Smooth muscle cell (in vitro differentiated cells): ENCODE data around the gene HPSE2. TPM values are rescaled to one million over a fixed set of nuclear protein-coding genes. Genes with fewer than 3 reads are reported as not detected.

Experiments
- DNase-seq: peaks from one replicate; lab custom pipeline; 2025; ENCODE audit not compliant: unreplicated experiment; lab: John Stamatoyannopoulos, UW
- H2AFZ ChIP-seq: fragments of 200-600 bp; sonication (generic); 2 replicates; pipeline ENCODE4 v1.6.0; 2016; ENCODE audit warnings: antibody characterized with exemption, low read depth, mild to moderate bottlenecking
- H3F3A ChIP-seq: fragments of 200-600 bp; sonication (generic); 2 replicates; pipeline ENCODE4 v1.6.0; 2017; ENCODE audit warnings: antibody characterized with exemption, low read depth
- H3K27ac ChIP-seq: fragments of 200-600 bp; sonication (generic); 2 replicates; pipeline ENCODE4 v1.5.1; 2016; ENCODE audit warnings: low read depth, mild to moderate bottlenecking
- H3K27me3 ChIP-seq: fragments of 200-600 bp; sonication (generic); 2 replicates; pipeline ENCODE4 v1.6.1; 2016; ENCODE audit warnings: low read depth, mild to moderate bottlenecking
- H3K36me3 ChIP-seq: fragments of 200-600 bp; sonication (generic); 2 replicates; pipeline ENCODE4 v1.5.1; 2016; ENCODE audit warnings: low read depth
- H3K4me1 ChIP-seq: fragments of 200-600 bp; sonication (generic); 2 replicates; pipeline ENCODE4 v1.5.1; 2016; ENCODE audit warnings: low read depth
- H3K4me2 ChIP-seq: fragments of 200-600 bp; sonication (generic); 2 replicates; pipeline ENCODE4 v1.6.0; 2016; ENCODE audit warnings: mild to moderate bottlenecking
- H3K4me3 ChIP-seq: fragments of 200-600 bp; sonication (generic); 2 replicates; pipeline ENCODE4 v1.5.1; 2016; ENCODE audit warnings: mild to moderate bottlenecking
- H3K79me2 ChIP-seq: fragments of 200-600 bp; sonication (generic); 2 replicates; pipeline ENCODE4 v1.6.0; 2016; ENCODE audit warnings: low read depth, mild to moderate bottlenecking
- H3K9ac ChIP-seq: fragments of 200-600 bp; sonication (generic); 2 replicates; pipeline ENCODE4 v1.6.0; 2016; ENCODE audit warnings: low read depth
- H3K9me3 ChIP-seq: fragments of 200-600 bp; sonication (generic); replicated peaks from 2 replicates; pipeline ENCODE4 v1.5.1; 2016; ENCODE audit warnings: low read depth
- H4K20me1 ChIP-seq: fragments of 200-600 bp; sonication (generic); 2 replicates; pipeline ENCODE4 v1.6.0; 2016; ENCODE audit warnings: low read depth
- WGBS: methylation state at CpG from one replicate; pipeline ENCODE4 v1.1.7; 2016; ENCODE audit warnings: low lambda C conversion rate; 5-methylcytosine and 5-hydroxymethylcytosine counted together
- polyA plus RNA-seq: library from polyadenylated mRNA; unstranded; fragments of >200 nt; fragmentation: Nextera tagmentation; extraction: Ambion mirVana; gene quantifications from 2 replicates; pipeline ENCODE4 v1.2.1, GENCODE V29; 2016
- total RNA-seq: library from RNA; depleted of rRNA; stranded (reverse); fragments of >200 nt; gene quantifications from 2 replicates; pipeline ENCODE4 v1.2.3, GENCODE V29; 2014
- TF ChIP-seq, protein P1 (sequence below): fragments of 200-600 bp; sonication (generic); IDR thresholded peaks from 2 replicates; pipeline ENCODE4 v1.5.1; 2017; ENCODE audit warnings: borderline replicate concordance, mild to moderate bottlenecking, antibody characterized with exemption; ENCODE audit not compliant: insufficient read depth, poor library complexity, severe bottlenecking

HPSE2 gene
- total and polyA plus RNA-seq, 2 experiments from 2014 or later, result 0.13 TPM; not detected in 1

DNA sequence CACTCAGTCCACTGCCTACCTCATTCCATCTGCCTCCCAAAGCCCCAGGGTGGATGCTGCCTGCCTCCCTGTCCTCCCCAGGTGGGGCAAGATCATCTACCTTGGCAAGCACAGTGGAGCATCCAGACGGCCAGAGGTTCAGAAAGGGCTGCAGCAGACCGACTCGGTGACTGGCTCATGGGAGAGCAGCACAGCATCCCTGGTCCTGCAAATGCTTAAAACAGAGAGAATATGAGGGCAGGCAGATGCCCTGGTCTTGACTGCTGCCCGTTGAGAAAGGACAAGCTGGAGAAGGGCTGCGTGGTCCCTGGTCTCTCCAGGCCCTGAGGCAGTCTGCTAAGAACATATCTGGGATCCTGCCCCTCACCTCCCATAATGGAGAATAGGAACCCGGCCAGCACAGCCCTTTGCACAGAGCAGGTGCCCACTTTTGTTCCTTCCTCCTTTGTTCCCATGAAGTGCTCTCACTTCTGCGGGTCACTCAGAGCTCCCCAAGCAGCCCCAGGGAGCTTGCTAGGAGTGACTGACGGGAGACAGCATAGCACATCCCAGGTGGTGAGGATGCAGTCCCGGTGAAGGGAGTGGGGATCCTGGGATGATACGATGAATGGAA, 790.3 kb downstream of the HPSE2 start:
- Histone ChIP-seq H3K9me3 (no peaks in the 10 kb centered on the region), H3K79me2 (no peaks in the 10 kb centered on the region), H3K27me3 (no peaks in the 10 kb centered on the region), H3K27ac (peak overlapping the region; percentile 57), H4K20me1 (no peaks in the 10 kb centered on the region), H3K4me2 (peak overlapping the region; percentile 90), H3K4me3 (peak overlapping the region; percentile 87), H3K36me3 (peaks cover 8% of the 10 kb centered on the region), H2AFZ (no peak overlapping the region), H3K9ac (no peak overlapping the region), H3K4me1 (no peaks in the 10 kb centered on the region), H3F3A (no peaks in the 10 kb centered on the region)
- WGBS, result 94% methylated on average over 10 of the region's 10 CpGs
- DNase-seq, result no peak
- TF ChIP-seq, protein P1, sequence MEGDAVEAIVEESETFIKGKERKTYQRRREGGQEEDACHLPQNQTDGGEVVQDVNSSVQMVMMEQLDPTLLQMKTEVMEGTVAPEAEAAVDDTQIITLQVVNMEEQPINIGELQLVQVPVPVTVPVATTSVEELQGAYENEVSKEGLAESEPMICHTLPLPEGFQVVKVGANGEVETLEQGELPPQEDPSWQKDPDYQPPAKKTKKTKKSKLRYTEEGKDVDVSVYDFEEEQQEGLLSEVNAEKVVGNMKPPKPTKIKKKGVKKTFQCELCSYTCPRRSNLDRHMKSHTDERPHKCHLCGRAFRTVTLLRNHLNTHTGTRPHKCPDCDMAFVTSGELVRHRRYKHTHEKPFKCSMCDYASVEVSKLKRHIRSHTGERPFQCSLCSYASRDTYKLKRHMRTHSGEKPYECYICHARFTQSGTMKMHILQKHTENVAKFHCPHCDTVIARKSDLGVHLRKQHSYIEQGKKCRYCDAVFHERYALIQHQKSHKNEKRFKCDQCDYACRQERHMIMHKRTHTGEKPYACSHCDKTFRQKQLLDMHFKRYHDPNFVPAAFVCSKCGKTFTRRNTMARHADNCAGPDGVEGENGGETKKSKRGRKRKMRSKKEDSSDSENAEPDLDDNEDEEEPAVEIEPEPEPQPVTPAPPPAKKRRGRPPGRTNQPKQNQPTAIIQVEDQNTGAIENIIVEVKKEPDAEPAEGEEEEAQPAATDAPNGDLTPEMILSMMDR, result no peak

DNA sequence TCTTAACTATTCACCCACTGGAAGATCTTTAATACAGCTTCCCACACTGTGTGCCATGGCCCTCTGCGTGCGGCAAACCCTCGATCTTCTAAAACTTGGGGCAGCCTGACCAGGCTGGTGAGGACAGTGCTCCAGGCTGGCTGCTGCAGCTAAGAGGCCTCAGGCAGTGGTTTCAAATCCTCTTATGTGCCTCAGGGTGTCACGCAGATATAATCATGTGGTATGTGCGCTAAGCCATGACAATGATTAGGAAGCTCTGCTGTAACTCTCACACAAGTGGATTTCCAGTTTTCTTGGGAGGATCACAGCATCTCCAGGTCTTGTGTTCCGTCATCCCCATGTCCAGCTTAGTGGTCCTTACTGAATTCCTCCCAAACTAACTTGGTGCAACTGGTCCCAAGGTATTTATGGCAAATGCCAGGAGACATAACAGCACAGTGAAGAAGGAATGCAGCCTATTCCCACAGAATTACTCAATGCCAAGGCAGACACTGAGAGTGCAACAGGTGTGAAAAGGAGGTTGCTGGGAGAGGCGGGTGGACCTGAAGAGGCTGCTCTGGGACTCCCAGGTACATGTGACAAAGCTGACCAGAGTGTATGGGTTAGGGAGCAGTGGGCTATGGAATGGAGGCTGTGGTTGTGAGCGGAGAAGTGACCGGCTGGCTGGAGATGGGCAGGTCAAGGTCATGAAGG, 791.2 kb downstream of the HPSE2 start:
- no peaks in the 10 kb centered on the region for H3K9me3 ChIP-seq
- no peaks in the 10 kb centered on the region for H3K79me2 ChIP-seq
- H3K36me3 ChIP-seq, result peaks cover 13% of the 10 kb centered on the region
- no peak overlapping the region for H2AFZ ChIP-seq
- H3K27me3 ChIP-seq, result no peaks in the 10 kb centered on the region
- no peaks in the 10 kb centered on the region for H4K20me1 ChIP-seq
- H3K27ac ChIP-seq, result no peak overlapping the region
- H3F3A ChIP-seq, result no peaks in the 10 kb centered on the region
- no peaks in the 10 kb centered on the region for H3K4me1 ChIP-seq
- TF ChIP-seq, protein P1, result no peak
- no peak for DNase-seq
- H3K4me3 ChIP-seq, result no peak overlapping the region
- whole genome bisulfite sequencing, result 84% methylated on average over 9 of the region's 9 CpGs
- H3K9ac ChIP-seq, result no peak overlapping the region
- H3K4me2 ChIP-seq, result no peak overlapping the region

DNA sequence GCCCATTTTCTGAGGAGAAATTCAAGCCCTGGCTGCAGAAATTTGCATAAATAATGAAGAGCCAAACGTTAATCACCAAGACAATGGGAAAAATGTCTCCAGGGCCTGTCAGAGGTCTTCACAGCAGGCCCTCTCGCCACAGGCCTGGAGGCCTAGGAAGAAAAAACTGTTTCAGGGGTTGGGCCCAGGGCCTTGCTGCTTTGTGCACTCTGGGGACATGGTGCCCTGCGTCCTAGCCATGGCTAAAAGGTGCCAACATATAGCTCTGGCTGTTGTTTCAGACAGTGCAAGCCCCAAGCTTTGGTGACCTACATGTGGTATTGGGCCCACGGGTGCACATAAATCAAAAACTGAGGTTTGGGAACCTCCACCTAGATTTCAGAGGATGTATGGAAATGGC, 796.9 kb downstream of the HPSE2 start:
- H3K4me3 ChIP-seq, result no peak overlapping the region
- H3F3A ChIP-seq, result no peaks in the 10 kb centered on the region
- no peaks in the 10 kb centered on the region for H3K4me1 ChIP-seq
- no peak overlapping the region for H3K9ac ChIP-seq
- H3K9me3 ChIP-seq, result no peaks in the 10 kb centered on the region
- H3K27ac ChIP-seq, result no peak overlapping the region
- H4K20me1 ChIP-seq, result no peaks in the 10 kb centered on the region
- DNase-seq, result no peak
- no peaks in the 10 kb centered on the region for H3K27me3 ChIP-seq
- 91% methylated on average over 4 of the region's 4 CpGs for WGBS
- H3K36me3 ChIP-seq, result peaks cover 13% of the 10 kb centered on the region
- TF ChIP-seq, protein P1, result no peak
- no peak overlapping the region for H2AFZ ChIP-seq
- H3K79me2 ChIP-seq, result no peaks in the 10 kb centered on the region
- H3K4me2 ChIP-seq, result no peak overlapping the region
